Bone marrow (tissue), 2 donors: ENCODE data around the gene GRM4.

Experiments
- DNase-seq, 2 donors: peaks; one replicate each; lab custom pipeline; 2025; lab: John Stamatoyannopoulos, UW

Gene GRM4

DNA sequence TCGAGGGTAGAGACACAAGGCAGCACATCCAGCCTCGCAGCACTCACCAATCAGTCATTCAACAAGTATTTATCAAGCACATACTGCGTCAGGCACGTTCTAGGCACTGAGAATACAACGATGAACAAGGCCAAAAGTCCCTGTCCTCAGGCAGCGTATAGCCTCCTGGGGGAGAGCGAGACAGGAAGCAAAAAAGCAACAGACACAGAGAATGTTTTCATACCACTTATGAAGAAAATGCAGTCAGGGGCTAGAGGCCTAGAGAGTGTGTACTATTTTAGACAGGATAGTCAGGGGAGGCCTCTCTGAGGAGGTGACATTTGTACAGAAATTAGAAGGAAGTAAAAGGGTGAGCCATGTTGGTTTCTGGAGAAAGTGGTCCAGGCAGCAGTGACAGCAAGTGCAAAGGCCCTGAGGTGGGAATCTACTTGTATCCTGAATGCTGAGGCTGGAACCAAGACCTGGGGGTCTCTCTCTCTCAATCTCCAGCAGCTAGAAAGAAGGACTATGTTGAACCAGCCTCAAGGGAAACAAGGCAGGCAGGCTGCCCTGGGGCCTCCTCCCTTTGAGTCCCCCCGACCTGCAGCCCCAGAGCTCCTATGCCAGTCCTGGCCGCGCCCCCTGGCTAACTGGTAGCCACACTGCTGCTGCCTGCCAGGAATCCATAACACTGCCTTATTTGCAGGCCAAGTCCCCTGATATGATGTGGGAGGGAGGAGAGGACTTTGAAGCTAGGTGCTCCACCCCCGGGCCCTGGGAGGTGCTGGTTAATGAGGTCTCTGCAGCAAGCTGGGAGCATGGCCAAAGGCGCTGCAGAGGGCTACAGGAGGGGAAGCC is 151.2 kb downstream of the GRM4 start:
- no peak for DNase-seq

DNA sequence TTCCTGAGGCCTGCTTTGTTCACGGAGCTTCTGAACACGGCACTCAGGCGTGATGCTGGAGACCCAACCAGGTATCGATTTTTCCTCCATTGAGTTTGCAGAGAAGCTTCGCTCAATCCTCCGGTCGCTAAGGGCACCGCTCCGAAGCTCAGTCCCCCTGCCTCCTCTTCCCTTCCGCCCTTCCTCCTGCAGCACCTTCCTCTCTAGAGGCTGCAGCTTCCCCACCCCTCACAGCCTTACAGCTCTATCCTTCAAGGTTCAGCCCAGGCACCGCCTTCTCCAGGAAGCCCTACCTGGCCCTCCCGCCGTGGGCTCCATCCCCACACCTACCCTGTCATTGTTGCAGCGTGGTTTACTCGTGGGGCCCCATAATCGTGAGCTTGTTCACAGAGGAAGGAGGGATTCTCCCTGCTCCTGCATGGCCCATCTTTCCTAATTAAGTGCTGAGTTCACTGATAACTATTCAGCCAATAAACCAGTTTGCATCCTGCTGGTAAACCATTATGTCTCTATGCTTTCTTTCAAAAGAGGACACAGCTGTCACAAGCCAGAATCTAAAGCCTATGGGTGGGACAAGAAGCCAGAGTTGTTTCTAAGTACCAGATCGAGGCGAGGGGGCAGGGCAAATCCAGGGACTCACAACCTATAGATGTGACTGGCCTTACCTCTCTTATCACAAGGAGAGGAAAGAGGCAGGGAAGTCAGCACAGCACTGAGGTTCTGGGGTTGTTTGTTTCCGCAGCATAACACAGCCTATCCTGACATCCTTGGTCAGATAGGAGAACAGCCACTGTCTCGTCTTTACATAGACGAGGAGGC is 152.0 kb downstream of the GRM4 start:
- no peak for DNase-seq

DNA sequence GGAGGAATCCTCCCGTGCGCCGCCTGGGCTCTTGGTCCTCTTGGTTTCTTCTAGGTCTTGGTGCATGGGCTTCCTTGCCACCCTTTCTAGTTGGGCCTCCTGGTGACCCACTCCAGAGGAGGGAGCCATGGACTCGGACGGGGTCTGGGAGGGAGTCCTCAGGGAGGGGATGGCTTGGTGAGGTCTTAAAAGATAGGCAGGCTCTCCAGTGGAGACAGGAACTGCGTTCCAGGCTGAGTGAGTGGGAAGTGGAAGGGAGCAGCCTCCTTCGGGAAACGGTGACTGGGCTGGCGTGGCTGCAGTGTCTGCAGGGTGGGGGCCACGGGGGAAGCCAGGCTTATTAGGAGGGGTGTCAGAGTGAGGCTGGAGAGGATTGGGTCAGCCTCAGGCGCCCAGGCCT is 152.8 kb downstream of the GRM4 start:
- no peak for DNase-seq

DNA sequence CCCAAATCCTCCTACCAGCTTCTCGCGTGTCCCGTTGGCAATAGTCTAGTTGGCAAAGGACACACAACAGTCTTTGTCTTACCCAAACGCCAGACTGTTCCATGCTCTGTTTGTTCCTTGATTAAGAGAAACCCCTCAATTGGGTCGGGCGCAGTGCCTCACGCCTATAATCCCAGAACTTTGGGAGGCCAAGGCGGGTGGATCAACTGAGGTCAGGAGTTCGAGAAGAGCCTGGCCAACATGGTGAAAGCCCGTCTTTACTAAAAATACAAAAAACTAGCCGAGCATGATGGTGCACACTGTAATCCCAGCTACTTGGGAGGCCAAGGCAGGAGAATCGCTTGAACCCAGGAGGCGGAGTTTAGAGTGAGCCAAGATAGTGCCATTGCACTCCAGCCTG is 153.7 kb downstream of the GRM4 start:
- no peak for DNase-seq

DNA sequence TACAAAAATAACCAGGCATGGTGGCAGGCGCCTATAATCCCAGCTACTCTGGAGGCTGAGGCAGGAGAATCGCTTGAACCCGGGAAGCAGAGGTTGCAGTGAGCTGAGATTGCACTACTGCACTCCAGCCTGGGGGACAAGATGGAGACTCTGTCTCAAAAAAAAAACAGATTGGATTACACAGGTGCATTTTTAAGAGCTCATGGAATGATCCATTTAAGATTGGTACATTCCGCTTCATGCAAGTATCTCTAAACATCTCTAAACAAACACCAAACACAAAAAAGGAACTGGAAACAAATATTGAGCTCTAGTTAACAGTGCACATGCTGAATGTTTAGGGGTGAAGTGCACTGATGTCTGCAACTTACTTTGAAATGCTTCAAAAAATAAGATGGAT is 154.3 kb downstream of the GRM4 start:
- no peak for DNase-seq

DNA sequence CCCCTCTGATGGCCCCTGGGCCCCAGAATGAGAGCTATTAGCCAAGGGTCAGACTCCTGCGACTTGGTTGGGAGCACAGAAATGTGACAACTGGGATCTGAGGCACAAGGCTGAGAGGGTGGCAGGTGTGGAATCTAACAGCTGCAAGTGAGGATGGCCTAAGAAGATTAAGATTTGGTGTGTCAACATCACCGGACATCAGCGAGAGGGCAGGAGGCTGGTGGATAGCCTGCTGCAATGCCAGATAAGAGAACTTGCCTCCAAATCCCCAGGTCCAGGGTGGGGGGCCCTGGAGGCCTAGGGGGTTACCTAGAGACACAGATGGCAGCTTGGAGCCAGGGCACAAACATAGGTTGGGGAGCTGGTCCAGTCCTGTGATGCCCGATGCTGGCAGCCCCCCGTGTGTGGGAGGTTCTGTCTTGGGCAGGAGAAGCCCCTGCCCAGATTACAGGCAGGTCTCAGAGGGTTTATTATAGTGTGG is 155.8 kb downstream of the GRM4 start:
- no peak for DNase-seq

DNA sequence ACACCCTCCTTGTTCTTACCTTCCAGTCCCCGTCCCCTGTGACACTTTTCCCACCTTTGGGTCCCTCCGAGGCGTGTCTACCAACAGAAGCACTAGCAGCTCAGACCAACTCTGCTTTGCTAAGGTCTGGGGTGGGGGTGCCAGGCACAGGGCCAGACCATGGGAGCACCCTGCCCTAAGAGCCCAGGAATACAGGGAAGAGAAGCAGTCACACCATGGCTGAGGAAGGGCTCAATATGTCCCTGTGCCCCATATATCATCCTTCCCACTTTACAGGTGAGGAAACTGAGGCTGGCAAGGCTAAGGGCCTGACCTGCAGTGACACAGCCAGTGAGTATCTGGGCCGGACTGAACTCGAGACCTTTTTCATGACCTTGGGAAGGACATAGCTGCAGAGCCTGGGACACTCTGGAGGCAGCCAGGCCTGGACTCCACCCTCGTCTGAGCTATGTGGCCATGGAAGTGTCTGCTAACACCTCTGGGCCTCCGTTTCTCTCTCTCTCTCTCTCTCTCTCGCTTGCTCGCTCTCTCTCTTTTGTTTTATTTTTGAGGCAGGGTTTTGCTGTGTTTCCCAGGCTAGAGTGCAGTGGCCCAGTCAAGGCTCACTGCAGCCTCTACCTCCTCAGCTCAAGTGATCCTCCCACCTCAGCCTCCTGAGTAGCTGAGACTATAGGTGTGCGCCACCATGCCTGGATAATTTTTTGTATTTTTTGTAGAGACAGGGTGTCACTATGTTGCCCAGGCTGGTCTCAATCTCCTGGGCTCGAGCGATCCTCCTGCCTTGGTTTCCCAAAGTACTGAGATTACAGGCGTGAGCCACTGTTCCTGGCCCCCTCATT is 156.7 kb downstream of the GRM4 start:
- no peak for DNase-seq

DNA sequence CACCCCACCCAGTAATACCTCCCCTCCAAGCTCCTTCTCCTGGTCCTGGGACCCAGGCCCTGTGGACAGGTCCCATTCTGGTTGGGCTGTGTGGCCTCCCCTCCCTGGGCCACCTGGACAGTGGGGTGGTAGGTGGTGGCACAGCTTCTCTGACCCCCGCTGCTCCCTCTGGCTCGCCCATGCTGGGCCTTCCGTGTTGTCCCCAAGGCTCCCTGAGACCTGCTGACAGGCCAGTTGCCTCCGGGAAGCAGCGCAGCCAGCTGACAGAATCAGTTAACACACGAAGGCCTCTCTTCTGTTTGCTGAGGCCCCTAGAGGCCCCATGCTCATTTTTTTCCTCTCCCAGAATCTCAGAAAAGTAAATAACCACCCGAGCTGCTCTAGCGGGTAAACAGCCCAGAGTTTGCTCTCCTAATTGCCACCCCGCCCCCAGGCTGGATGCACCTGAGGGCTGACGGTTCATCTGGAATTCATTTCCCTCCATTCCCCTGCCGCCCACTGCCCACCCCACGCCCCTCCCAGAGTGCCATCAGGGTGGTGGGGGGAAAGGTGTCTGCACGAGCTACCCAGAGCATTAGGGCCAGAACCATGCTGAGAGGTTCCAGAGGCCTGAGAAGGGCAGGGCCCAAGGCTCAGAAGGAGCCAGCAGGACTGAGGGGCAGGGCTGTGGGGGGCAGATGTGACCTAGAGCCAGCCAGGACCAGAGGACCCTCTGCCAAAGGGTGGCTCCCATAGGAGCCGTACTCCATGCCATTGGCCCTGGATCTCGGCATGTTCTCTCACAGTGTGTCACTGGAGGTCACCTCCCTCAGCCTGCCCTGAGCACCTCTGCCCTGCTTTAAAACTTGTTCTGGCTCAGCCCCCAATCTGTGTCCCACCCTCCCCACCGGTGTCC is 157.5 kb downstream of the GRM4 start:
- DNase-seq = no peak

DNA sequence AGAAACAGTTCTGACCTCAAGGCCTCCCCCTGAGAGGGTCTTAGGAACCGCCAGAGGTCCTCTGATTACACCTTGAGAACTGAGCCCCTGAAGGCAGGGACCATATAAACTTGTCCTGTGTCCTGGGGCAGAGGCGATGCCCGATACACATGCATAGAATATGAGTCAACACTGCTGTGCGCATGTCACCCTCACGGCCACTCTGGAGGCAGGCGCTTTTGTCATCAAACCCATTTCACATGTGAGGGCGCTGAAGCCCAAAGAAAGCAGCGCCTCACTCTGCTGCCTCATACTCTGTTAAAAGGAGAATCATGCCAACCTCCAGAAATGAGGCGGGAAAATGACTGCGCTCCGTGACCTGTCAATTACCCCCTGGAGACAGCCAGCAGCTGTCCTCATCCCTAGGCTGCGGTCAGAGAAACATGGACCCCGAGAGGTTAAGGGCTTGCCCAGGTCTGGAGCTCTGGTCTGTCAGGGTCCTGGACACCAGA is 158.3 kb downstream of the GRM4 start:
- DNase-seq = no peak

DNA sequence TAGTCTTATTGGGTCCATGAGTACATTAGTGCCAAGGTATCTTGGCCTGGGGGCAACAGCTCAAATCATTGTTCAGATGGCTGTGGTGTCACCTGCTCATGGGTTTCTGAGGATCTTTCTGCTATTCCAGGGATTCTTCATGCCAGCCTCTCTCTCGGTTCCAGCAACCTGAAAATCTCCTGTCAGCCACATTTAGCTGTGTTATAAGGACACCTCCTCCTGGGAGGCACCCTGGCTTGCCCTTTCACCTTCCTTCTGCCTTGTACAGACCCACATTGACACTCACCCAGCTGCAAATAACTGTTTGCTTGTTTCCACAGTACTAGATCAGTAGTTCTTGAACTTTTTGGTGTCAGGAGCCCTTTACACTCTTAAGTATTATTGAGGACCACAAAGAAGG is 159.9 kb downstream of the GRM4 start:
- no peak for DNase-seq

DNA sequence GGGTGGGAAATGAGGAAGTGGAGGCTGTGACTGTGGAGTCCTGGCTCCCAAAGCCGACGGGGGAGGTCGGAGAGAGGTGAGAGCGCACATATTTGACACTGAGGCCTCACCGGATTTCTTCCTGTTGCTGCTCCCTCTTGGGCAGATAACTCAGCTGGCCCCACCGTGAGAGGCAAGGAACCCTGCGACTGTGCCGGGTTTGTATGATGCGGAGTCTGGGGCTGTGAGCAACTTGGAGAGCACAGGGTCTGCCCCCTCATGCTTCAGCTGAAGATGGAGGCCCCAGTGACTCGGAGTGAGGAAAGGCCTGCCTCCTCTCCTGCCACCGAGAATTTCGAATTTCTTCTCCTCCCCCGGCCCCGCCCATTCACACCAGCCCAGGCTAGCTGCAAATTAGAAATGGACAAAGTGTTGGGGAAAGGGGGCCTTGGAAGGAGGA is 160.6 kb downstream of the GRM4 start:
- no peak for DNase-seq

DNA sequence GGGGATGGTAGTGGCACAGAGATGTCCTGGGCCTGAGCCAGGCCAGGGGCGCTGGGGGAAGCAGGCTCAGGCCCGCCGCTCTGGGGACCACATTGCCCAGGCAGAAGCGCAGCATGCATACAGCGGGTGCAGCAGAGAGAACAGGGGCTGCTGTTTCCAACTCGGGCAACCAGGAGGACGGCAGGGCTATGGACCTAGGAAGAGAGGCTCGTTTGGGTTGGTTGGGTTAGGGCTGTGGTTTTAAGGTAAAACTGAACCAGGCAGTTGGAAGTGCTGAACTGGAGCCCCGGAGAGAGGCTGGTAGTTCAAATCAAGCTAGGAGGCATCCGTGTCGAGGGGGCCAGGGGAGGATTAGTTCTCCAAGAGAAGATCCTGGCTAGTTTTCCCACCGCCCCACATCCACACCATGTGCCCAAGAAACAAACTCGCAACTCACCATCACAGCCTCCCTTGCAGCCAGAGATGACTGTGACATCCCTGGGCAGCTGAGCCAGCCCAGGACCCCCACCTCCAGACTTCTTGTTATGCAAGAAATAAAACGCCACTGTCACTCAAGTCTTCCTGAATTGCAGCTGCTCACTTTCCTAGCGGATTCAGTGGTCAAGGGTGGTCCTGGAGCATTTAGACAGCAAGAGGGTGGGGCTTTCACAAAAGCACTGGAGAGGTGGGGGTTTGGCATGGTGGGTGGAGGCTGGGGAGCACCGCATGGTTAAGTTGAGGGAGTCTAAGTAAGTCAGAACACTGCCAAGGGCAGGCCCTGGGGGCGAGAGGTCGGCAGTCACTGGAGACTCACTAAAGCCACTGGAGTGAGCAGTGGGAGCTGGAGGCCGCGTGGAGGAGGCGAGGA is 161.2 kb downstream of the GRM4 start:
- DNase-seq = no peak

DNA sequence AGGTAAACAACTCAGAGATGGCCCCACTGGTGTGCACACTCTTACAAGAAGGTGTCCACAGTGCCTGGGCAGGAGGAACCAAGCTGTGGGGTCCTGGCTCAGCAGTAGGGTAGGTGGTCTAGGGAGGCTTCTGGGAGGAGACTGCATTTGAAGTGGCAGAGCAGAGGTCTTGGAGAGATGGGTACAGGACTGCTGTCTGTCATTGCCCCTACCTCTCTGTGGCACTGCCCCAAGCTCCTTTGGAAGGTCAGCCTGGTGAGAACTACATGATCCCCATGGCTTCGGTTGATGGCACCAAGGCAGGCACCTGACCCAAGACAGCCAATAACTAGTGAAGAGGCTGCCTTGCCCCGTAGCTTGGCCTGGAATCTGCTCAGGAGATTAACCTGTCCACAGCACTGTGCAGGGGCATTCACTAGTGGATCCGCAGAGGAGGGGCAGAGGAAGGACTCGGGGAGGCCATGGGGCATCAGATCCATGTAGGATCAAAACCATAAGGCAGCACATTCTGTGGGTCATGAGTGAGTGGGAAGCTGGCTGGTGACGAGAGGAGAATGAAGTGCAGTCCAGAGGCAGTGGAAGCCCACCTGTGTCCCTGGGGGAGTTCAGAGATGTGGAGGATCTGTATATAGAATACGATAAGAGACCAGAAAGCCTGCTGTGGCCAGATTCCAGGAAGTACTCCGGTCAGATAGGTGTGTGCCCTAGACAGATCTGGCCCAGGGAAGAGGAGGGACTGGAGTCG is 162.0 kb downstream of the GRM4 start:
- no peak for DNase-seq

DNA sequence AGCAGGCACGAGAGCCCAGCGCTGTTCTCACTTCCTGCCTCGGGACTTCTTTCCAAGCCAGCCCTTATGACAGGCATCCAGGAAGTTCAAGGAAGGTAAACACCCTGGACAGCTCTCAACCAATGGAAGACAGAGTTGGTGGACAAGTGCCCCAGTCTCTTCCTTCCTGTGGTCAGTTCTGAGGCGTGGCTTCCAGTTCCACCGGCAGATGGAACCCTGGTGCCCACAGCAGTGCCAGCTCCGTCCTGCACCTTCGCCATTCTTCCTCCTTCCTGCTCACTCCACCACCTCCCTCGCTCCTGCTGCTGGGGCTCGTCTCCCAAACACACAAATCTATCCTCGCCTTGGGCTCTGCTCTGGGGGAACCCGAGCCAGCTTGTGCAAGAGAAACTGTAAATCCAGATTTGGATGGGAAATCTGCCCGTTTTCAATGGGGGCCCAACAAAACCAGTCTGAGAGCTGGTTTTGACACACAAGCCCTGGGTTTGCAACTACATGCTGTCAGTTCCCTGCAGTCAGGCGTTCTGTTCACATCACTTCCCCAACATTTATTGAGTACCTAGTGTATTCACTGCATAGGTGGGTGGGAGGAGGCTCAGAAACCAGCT is 162.7 kb downstream of the GRM4 start:
- DNase-seq = no peak

DNA sequence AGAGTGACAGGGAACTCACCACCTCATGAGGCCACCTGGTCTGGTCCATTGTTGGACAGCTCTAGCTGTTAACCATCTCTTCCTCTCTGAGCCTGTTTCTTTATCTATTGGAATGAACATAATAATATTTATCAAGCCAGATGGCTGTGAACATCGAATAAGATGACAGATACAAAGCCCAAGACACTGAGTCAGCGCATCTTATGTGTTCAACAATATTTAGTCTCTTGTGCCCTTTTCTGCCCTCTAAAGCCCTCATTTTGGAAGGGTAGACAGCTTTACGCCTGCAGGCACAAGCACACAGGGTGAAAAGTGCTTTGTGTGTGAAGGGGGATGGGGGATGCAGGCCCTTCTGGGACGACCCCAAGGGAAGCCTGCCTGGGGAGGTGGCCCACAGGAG is 164.0 kb downstream of the GRM4 start:
- DNase-seq = no peak

DNA sequence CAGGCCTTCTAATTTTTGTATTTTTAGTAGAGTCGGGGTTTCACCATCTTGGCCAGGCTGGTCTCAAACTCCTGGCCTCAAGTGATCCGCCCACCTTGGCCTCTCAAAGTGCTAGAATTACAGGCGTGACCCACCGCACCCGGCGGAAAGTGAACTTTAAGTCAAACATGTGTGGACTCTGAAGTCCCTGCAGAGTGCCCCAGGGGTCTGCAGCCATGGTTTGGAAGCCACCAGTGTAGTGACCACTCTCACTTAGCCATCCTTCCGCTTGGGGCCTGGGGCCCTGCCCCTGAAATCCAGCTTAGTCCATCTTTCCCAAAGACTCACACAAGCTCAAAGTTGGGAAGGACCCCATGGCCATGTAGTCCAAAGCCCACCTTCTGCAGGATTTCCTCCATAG is 164.5 kb downstream of the GRM4 start:
- DNase-seq = no peak

DNA sequence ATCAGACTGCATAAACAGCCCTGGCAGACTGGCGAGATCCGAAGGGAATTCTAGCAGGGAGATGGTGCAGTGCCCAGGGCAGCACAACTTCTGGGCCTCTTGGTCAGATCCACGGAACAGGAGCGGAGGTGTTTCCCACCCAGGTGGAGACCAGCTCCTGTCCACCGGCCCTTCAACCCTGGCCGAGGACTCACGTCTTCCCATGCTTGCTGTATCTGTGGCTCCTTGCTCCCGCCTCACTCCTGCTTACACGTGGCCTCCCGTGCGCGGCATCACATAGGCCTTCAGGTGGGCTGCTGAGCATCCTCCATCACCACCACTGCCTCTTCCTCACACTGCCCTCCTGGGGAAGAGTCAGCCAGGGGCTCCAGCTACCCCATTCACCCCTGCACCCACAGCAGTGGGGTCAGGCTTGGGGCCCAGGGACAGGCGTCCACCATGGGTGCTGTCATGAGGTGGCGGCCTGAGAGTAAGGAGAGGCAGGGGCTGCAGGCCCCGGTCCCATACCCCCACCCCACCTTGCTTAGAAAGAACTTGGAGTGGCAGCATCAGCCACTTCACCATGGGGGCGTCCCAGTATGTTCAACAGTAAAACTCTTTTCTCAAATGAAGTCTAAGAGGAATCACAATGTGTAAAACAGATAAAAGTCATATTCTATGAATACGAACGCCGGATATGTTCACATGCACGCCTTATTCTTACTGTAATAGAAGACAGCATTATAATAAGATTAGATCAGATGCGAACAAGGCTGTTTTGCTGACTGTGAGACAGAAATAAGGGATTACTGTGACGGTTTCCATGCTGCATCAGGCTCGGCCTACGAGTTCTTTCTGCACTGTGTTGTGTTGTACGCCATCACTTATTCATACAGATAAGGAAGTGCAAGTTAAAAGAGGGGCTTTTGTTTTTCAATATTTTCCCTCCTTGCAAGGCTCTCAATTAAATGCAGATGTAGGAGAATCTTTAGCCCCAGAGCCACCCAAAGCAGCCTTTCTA is 165.4 kb downstream of the GRM4 start:
- no peak for DNase-seq

DNA sequence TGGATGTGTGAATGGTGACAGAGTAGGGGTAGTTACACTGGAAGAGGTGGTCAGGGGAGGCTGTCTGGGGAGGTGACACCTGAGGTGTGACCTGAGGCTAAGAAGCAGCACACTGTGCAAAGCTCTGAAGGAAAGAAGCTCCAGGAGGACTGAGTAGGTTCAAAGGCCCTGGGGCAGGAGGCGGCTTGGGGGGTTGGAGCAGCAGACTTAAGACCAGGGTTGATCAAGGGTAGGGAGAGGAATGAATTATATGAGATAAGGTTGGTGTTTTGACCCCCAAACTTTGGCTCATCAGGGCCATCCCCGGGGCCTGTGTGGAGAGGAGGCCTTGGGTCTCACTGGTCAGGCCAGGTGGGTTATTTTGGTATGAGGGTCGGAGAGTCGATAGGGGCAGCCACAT is 166.1 kb downstream of the GRM4 start:
- DNase-seq = no peak
